ENCODE data around the gene CACNA1S. TPM values are rescaled to one million over a fixed set of nuclear protein-coding genes. Genes with fewer than 3 reads are reported as not detected.

The CACNA1S gene
- total RNA-seq, 1 experiment from 2014 or later: not detected

- in situ Hi-C loops (cut with HindIII; ENCODE audit: low pct_unique_long_range_greater_than_20kb, low sequenced_read_pairs): no loop called here
- no peak for DNase-seq (ENCODE audit: low read depth)
Observed at GRCh38 chr1:201013031-201013485, 99.2 kb downstream of the CACNA1S start.

GRCh38 chr1:201011616-201012015, 100.6 kb downstream of the CACNA1S start:
- in situ Hi-C loops (cut with HindIII; ENCODE audit: low pct_unique_long_range_greater_than_20kb, low sequenced_read_pairs): no loop called here
- DNase-seq (ENCODE audit: low read depth): no peak

- in situ Hi-C loops (cut with HindIII; ENCODE audit: low pct_unique_long_range_greater_than_20kb, low sequenced_read_pairs): no loop called here
- DNase-seq (ENCODE audit: low read depth): no peak
Observed at GRCh38 chr1:201009962-201010645, 102.1 kb downstream of the CACNA1S start.

GRCh38 chr1:201008666-201009360, 103.4 kb downstream of the CACNA1S start:
- in situ Hi-C loops (cut with HindIII; ENCODE audit: low pct_unique_long_range_greater_than_20kb, low sequenced_read_pairs): no loop called here

GRCh38 chr1:201007481-201007880, 104.7 kb downstream of the CACNA1S start:
- in situ Hi-C loops (cut with HindIII; ENCODE audit: low pct_unique_long_range_greater_than_20kb, low sequenced_read_pairs): no loop called here

More at GRCh38 chr1:201008666-201009360, 103.4 kb downstream of the CACNA1S start:
- no peak for DNase-seq (ENCODE audit: low read depth)

GRCh38 chr1:201006450-201006849, 105.8 kb downstream of the CACNA1S start:
- no peak for DNase-seq (ENCODE audit: low read depth)
- in situ Hi-C loops (cut with HindIII; ENCODE audit: low pct_unique_long_range_greater_than_20kb, low sequenced_read_pairs): no loop called here

More at GRCh38 chr1:201007481-201007880, 104.7 kb downstream of the CACNA1S start:
- DNase-seq (ENCODE audit: low read depth): no peak

- in situ Hi-C loops (cut with HindIII; ENCODE audit: low pct_unique_long_range_greater_than_20kb, low sequenced_read_pairs): no loop called here
- no peak for DNase-seq (ENCODE audit: low read depth)
Observed at GRCh38 chr1:201004732-201005131, 107.5 kb downstream of the CACNA1S start.

GRCh38 chr1:201004154-201004553, 108.1 kb downstream of the CACNA1S start:
- in situ Hi-C loops (cut with HindIII; ENCODE audit: low pct_unique_long_range_greater_than_20kb, low sequenced_read_pairs): no loop called here
- no peak for DNase-seq (ENCODE audit: low read depth)

GRCh38 chr1:201002510-201002909, 109.7 kb downstream of the CACNA1S start:
- in situ Hi-C loops (cut with HindIII; ENCODE audit: low pct_unique_long_range_greater_than_20kb, low sequenced_read_pairs): no loop called here
- no peak for DNase-seq (ENCODE audit: low read depth)

GRCh38 chr1:201001962-201002361, 110.3 kb downstream of the CACNA1S start:
- in situ Hi-C loops (cut with HindIII; ENCODE audit: low pct_unique_long_range_greater_than_20kb, low sequenced_read_pairs): no loop called here
- DNase-seq (ENCODE audit: low read depth): no peak

- in situ Hi-C loops (cut with HindIII; ENCODE audit: low pct_unique_long_range_greater_than_20kb, low sequenced_read_pairs): no loop called here
- DNase-seq (ENCODE audit: low read depth): no peak
Observed at GRCh38 chr1:201000391-201000790, 111.8 kb downstream of the CACNA1S start.

GRCh38 chr1:200999667-201000066, 112.6 kb downstream of the CACNA1S start:
- in situ Hi-C loops (cut with HindIII; ENCODE audit: low pct_unique_long_range_greater_than_20kb, low sequenced_read_pairs): no loop called here
- DNase-seq (ENCODE audit: low read depth): no peak

GRCh38 chr1:200998323-200998722, 113.9 kb downstream of the CACNA1S start:
- no peak for DNase-seq (ENCODE audit: low read depth)
- in situ Hi-C loops (cut with HindIII; ENCODE audit: low pct_unique_long_range_greater_than_20kb, low sequenced_read_pairs): no loop called here

- in situ Hi-C loops (cut with HindIII; ENCODE audit: low pct_unique_long_range_greater_than_20kb, low sequenced_read_pairs): no loop called here
- DNase-seq (ENCODE audit: low read depth): no peak
Observed at GRCh38 chr1:200992382-200993048, 119.7 kb downstream of the CACNA1S start.

GRCh38 chr1:200991097-200991614, 121.1 kb downstream of the CACNA1S start:
- no peak for DNase-seq (ENCODE audit: low read depth)
- in situ Hi-C loops (cut with HindIII; ENCODE audit: low pct_unique_long_range_greater_than_20kb, low sequenced_read_pairs): no loop called here

- DNase-seq (ENCODE audit: low read depth): no peak
- in situ Hi-C loops (cut with HindIII; ENCODE audit: low pct_unique_long_range_greater_than_20kb, low sequenced_read_pairs): no loop called here
Observed at GRCh38 chr1:200990114-200990513, 122.1 kb downstream of the CACNA1S start.

All from Caki2 (cell line).